Endothelial cell of umbilical vein (primary cell): ENCODE data around the gene DYNLL2. TPM values are rescaled to one million over a fixed set of nuclear protein-coding genes. Genes with fewer than 3 reads are reported as not detected.

Source experiments
- BruUV-seq: library from RNA; stranded (reverse); fragments of 400-500 nt; replicated peaks from 2 replicates; lab custom pipeline; 2021; lab: Mats Ljungman, UMichigan
- CTCF ChIA-PET: fragments of 300-600, 350-600 bp; sonication (Branson Sonifier 250); formaldehyde crosslinking; loops from one replicate; lab custom pipeline; 2021; ENCODE audit warnings: antibody characterized with exemption, inconsistent platforms; lab: Charles Lee
- POLR2A ChIA-PET: fragments of 300-600, 350-600 bp; sonication (Branson Sonifier 250); formaldehyde crosslinking; loops from one replicate; lab custom pipeline; 2021; ENCODE audit warnings: antibody characterized with exemption, inconsistent platforms; lab: Charles Lee
- DNase-seq: peaks from one replicate; pipeline ENCODE4 v3.0.0-alpha.2; 2011; ENCODE audit warnings: low read depth, low spot score
- FAIRE-seq: peaks from 2 replicates; lab custom pipeline; 2011; peaks lifted over from hg19 to GRCh38; lab: Jason Lieb, UNC
- H2AFZ ChIP-seq: 2 replicates; pipeline ENCODE4 v1.6.0; 2012; ENCODE audit warnings: low read depth, low read length, control low read depth, inconsistent platforms
- H3K27ac ChIP-seq: 2 replicates; pipeline ENCODE4 v1.5.1; 2011; ENCODE audit warnings: low read depth, mild to moderate bottlenecking, control low read depth, low read length, moderate library complexity; ENCODE audit not compliant: insufficient read depth
- H3K27me3 ChIP-seq, 2 experiments: 2 replicates each; pipeline versions ENCODE4 v1.6.0 to v1.6.1; 2011; ENCODE audit warnings: low read length in 2 of 2, mixed read lengths in 1 of 2; ENCODE audit not compliant: control insufficient read depth in 2 of 2, insufficient read depth in 2 of 2
- H3K36me3 ChIP-seq, 2 experiments: 2 replicates in 1 of 2; 3 replicates in 1 of 2; pipeline ENCODE4 v1.5.1; 2011; ENCODE audit warnings: low read length in 2 of 2, mild to moderate bottlenecking in 1 of 2, moderate library complexity in 1 of 2; ENCODE audit not compliant: control insufficient read depth in 2 of 2, insufficient read depth in 2 of 2; ENCODE audit errors: extremely low read depth in 1 of 2
- H3K4me1 ChIP-seq: 3 replicates; pipeline ENCODE4 v1.5.1; 2011; ENCODE audit warnings: mild to moderate bottlenecking, low read length; ENCODE audit not compliant: control insufficient read depth, insufficient read depth; ENCODE audit errors: extremely low read depth
- H3K4me2 ChIP-seq: 2 replicates; pipeline ENCODE4 v1.6.1; 2011; ENCODE audit warnings: low read length, control low read depth, mixed read lengths; ENCODE audit not compliant: insufficient read depth
- H3K4me3 ChIP-seq, 3 experiments: fragments of 200-600 bp in 1 of 3; sonication (generic), shearing (Covaris generic) in 1 of 3; replicated peaks in 1 of 3; 2 replicates each; pipeline ENCODE4 v1.5.1; 2011 to 2016; ENCODE audit warnings: control low read depth in 3 of 3, low read length in 3 of 3, mild to moderate bottlenecking in 2 of 3, inconsistent platforms in 1 of 3, low read depth in 1 of 3, moderate library complexity in 1 of 3; ENCODE audit not compliant: insufficient read depth in 1 of 3
- H3K79me2 ChIP-seq: 2 replicates; pipeline ENCODE4 v1.6.0; 2012; ENCODE audit warnings: low read length, inconsistent platforms; ENCODE audit not compliant: control insufficient read depth, insufficient read depth
- H3K9ac ChIP-seq: replicated peaks from 2 replicates; pipeline ENCODE3; 2011; ENCODE audit warnings: low read length, control low read depth; ENCODE audit not compliant: insufficient read depth; ENCODE audit errors: extremely low read depth
- H3K9me1 ChIP-seq: replicated peaks from 3 replicates; pipeline ENCODE4 v1.6.0; 2011; ENCODE audit warnings: mild to moderate bottlenecking, low read length; ENCODE audit not compliant: control insufficient read depth, insufficient read depth; ENCODE audit errors: extremely low read depth
- H3K9me3 ChIP-seq: replicated peaks from 2 replicates; pipeline ENCODE4 v1.5.1; 2012; ENCODE audit warnings: low read length, inconsistent platforms; ENCODE audit not compliant: control insufficient read depth, insufficient read depth
- H4K20me1 ChIP-seq: replicated peaks from 2 replicates; pipeline ENCODE3; 2011; ENCODE audit warnings: mild to moderate bottlenecking, low read length; ENCODE audit not compliant: control insufficient read depth, insufficient read depth; ENCODE audit errors: extremely low read depth
- EZH2 ChIP-seq: IDR thresholded peaks from 2 replicates; pipeline ENCODE4 v1.6.1; 2012; ENCODE audit warnings: borderline replicate concordance, low read depth, mild to moderate bottlenecking, moderate library complexity, low read length, inconsistent platforms; ENCODE audit not compliant: severe bottlenecking
- FOS ChIP-seq: IDR thresholded peaks from 2 replicates; pipeline ENCODE4 v1.6.1; 2011; ENCODE audit warnings: mild to moderate bottlenecking, low read length, moderate library complexity, borderline replicate concordance; ENCODE audit not compliant: insufficient read depth
- GATA2 ChIP-seq: IDR thresholded peaks from 2 replicates; pipeline ENCODE4 v1.7.0; 2011; ENCODE audit warnings: low read depth, mild to moderate bottlenecking, moderate library complexity, mixed read lengths, low read length; ENCODE audit not compliant: insufficient read length, insufficient read depth
- JUN ChIP-seq: IDR thresholded peaks from 2 replicates; pipeline ENCODE4 v1.6.1; 2011; ENCODE audit warnings: borderline replicate concordance, low read depth; ENCODE audit not compliant: insufficient read length, insufficient read depth
- MAX ChIP-seq: IDR thresholded peaks from 2 replicates; pipeline ENCODE4 v1.6.1; 2011; ENCODE audit not compliant: insufficient read depth, insufficient read length
- MYC ChIP-seq: IDR thresholded peaks from one replicate; pipeline ENCODE4 v1.6.1; 2011; ENCODE audit warnings: mild to moderate bottlenecking, low read depth, low read length
- POLR2A ChIP-seq: IDR thresholded peaks from 2 replicates; pipeline ENCODE4 v1.6.1; 2012; ENCODE audit warnings: low read depth, mild to moderate bottlenecking, control low read depth, low read length
- POLR2AphosphoS5 ChIP-seq: IDR thresholded peaks from 2 replicates; pipeline ENCODE4 v1.6.1; 2012; ENCODE audit warnings: low read depth, mild to moderate bottlenecking, control low read depth, low read length, moderate library complexity; ENCODE audit not compliant: insufficient read depth
- dilution Hi-C: fragments of 300-500 bp; cut with MboI; formaldehyde crosslinking; loops from one replicate; pipeline ENCODE4 v1.15.0; 2019; ENCODE audit warnings: low sequenced_read_pairs; ENCODE audit not compliant: extremely low pct_ligation_motif_present
- intact Hi-C: fragments of 100-400 bp; cut with micrococcal nuclease; formaldehyde crosslinking; loops from one replicate; pipeline ENCODE4 v1.10.0; 2022
- polyA plus RNA-seq, 4 experiments: library from polyadenylated mRNA; depleted of rRNA in 3 of 4; stranded (reverse) in 3 of 4; unstranded in 1 of 4; fragments of >200 nt; gene quantifications; 2 replicates each; pipeline versions ENCODE4 v1.2.1 to v1.2.3, GENCODE V29; 2011 to 2012; ENCODE audit warnings: missing spikeins in 1 of 4
- total RNA-seq: library from RNA; stranded (reverse); gene quantifications from 2 replicates; pipeline ENCODE4 v1.2.3, GENCODE V29; 2021
- TF ChIP-seq, protein P1 (sequence below), 2 donors: IDR thresholded peaks; 1 replicate in 1 of 2; 2 replicates in 1 of 2; pipeline ENCODE4 v1.5.1; 2011; ENCODE audit warnings: low read length in 2 of 2, mild to moderate bottlenecking in 2 of 2, moderate library complexity in 2 of 2, control low read depth in 1 of 2, inconsistent platforms in 1 of 2, low read depth in 1 of 2; ENCODE audit not compliant: insufficient read depth in 1 of 2; ENCODE audit errors: extremely low read depth in 1 of 2

Gene DYNLL2
- total and polyA plus RNA-seq, 2 donors (not counting 3 experiments of a cell fraction or from before 2014, with no cell fraction given), result 7.4 to 19.0 TPM

- Histone ChIP-seq H3K9ac (no peak overlapping the region), H2AFZ (no peak overlapping the region), H3K4me1 (no peaks in the 10 kb centered on the region), H3K27me3 (peaks cover 0 to 19% of the 10 kb centered on the region in 2 experiments), H3K4me2 (no peak overlapping the region), H3K36me3 (no peaks in the 10 kb centered on the region), H3K9me1 (no peaks in the 10 kb centered on the region), H3K9me3 (no peaks in the 10 kb centered on the region), H3K27ac (no peak overlapping the region), H3K79me2 (no peaks in the 10 kb centered on the region), H3K4me3 (no peak overlapping the region), H4K20me1 (no peaks in the 10 kb centered on the region)
- no TSS peak for BruUV-seq
- DNase-seq, result no peak
- FAIRE-seq, result no peak
- no peak for TF ChIP-seq EZH2
- no peak for TF ChIP-seq GATA2
- no peak for TF ChIP-seq MAX
- no peak for TF ChIP-seq MYC
- TF ChIP-seq POLR2A, result no peak
- TF ChIP-seq, protein P1, sequence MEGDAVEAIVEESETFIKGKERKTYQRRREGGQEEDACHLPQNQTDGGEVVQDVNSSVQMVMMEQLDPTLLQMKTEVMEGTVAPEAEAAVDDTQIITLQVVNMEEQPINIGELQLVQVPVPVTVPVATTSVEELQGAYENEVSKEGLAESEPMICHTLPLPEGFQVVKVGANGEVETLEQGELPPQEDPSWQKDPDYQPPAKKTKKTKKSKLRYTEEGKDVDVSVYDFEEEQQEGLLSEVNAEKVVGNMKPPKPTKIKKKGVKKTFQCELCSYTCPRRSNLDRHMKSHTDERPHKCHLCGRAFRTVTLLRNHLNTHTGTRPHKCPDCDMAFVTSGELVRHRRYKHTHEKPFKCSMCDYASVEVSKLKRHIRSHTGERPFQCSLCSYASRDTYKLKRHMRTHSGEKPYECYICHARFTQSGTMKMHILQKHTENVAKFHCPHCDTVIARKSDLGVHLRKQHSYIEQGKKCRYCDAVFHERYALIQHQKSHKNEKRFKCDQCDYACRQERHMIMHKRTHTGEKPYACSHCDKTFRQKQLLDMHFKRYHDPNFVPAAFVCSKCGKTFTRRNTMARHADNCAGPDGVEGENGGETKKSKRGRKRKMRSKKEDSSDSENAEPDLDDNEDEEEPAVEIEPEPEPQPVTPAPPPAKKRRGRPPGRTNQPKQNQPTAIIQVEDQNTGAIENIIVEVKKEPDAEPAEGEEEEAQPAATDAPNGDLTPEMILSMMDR (IDR thresholded peaks at IDR 0.05; ENCODE audit: extremely low read depth in 1 of 2, insufficient read depth in 1 of 2, low read depth in 1 of 2, low read length in 2 of 2), result no peak
- TF ChIP-seq FOS, result no peak
- no peak for TF ChIP-seq JUN
- no peak for TF ChIP-seq POLR2AphosphoS5
- dilution Hi-C loops (no loop called here), intact Hi-C loops (no loop called here)
- CTCF ChIA-PET, result no interaction called here
- POLR2A ChIA-PET, result no interaction called here
These were observed 32.3 kb upstream of the DYNLL2 start for GRCh38 chr17:58050966-58051365.
